Measurements from ENCODE around the gene NCKAP1. TPM values are rescaled to one million over a fixed set of nuclear protein-coding genes. Genes with fewer than 3 reads are reported as not detected.

Gene NCKAP1
- polyA plus RNA-seq, 1 of the 3 experiments (the other 2 are of a cell fraction), result 64.0 TPM

GRCh38 chr2:183078464-183079138 is 40.3 kb upstream of the NCKAP1 start, which contains the start of gene DUSP19 (continued):
- no peak for TF ChIP-seq EP300 (IDR thresholded peaks at IDR 0.05; ENCODE audit: borderline replicate concordance in 1 of 2, low read depth in 1 of 2, low read length in 1 of 2)
- no peak for TF ChIP-seq CHD2 (IDR thresholded peaks at IDR 0.05; ENCODE audit: low read length, partially characterized antibody)
- TF ChIP-seq REST (IDR thresholded peaks at IDR 0.05; ENCODE audit: low read depth, low read length), result no peak
- TF ChIP-seq JUND (IDR thresholded peaks at IDR 0.05), result no peak
- TF ChIP-seq GABPA (IDR thresholded peaks at IDR 0.05; ENCODE audit: low read depth), result peak; percentile 45
- no peak for TF ChIP-seq TEAD4 (IDR thresholded peaks at IDR 0.05; ENCODE audit: borderline replicate concordance, insufficient read depth)
- TF ChIP-seq IRF3 (IDR thresholded peaks at IDR 0.05; ENCODE audit: low read depth, low read length), result peak; percentile 38; the same call in 1 of the 2 replicates
- no peak for TF ChIP-seq GATA2 (CRISPR knock-in tag; IDR thresholded peaks at IDR 0.05)
- no peak for TF ChIP-seq SMC3 (IDR thresholded peaks at IDR 0.05; ENCODE audit: low read depth, low read length)
- TF ChIP-seq MEF2A (IDR thresholded peaks at IDR 0.05; ENCODE audit: borderline replicate concordance, low read depth), result no peak
- TF ChIP-seq USF1 (IDR thresholded peaks at IDR 0.05; ENCODE audit: borderline replicate concordance, low read depth), result no peak
- no peak for TF ChIP-seq RXRA (IDR thresholded peaks at IDR 0.05; ENCODE audit: borderline replicate concordance, low read depth)
- TF ChIP-seq YY1 (IDR thresholded peaks at IDR 0.05; ENCODE audit: low read depth), result no peak

- no peaks in the 10 kb centered on the region for H3K9me3 ChIP-seq
- H4K20me1 ChIP-seq (ENCODE audit: insufficient read depth), result no peaks in the 10 kb centered on the region
- H3K36me3 ChIP-seq (replicated peaks in 1 of 2; ENCODE audit: control insufficient read depth in 1 of 2, insufficient read depth in 2 of 2, low read length in 1 of 2), result no peaks in the 10 kb centered on the region
- no peaks in the 10 kb centered on the region for H3K9me2 ChIP-seq
- no peaks in the 10 kb centered on the region for H3K27me3 ChIP-seq (ENCODE audit: insufficient read depth)
- H3K4me3 ChIP-seq (ENCODE audit: low read depth in 2 of 2, low read length in 1 of 2), result peak overlapping the region; percentile 69 to 82
- H3K79me2 ChIP-seq (ENCODE audit: insufficient read depth), result no peaks in the 10 kb centered on the region; the same call in 1 of the 2 replicates
- H2AFZ ChIP-seq (ENCODE audit: low read depth), result peak overlapping the region; percentile 98
- H3K9ac ChIP-seq, result peak overlapping the region; percentile 72; the same call in 1 of the 2 replicates
- H3F3A ChIP-seq (replicated peaks; ENCODE audit: insufficient read depth), result peaks cover 4% of the 10 kb centered on the region
- peak; percentile 76 for DNase-seq
- ChIA-PET POLR2A (interaction anchor here (1.5 kb wide), 1 partner anchor 46 kb away, joined by 13 read pairs; the partner anchor contains the start of gene NUP35), CTCF (no interaction called here)
- peak overlapping the region; percentile 81 for H3K4me2 ChIP-seq
- H3K4me1 ChIP-seq (ENCODE audit: control insufficient read depth in 1 of 2, insufficient read depth in 2 of 2, low read depth in 1 of 2, low read length in 1 of 2), result peaks cover 0 to 2% of the 10 kb centered on the region in 2 experiments; a peak in 2 of 4 replicates
- 9% methylated on average over 8 of the region's 8 CpGs for WGBS (ENCODE audit: low lambda C conversion rate)
- H3K27ac ChIP-seq (ENCODE audit: low read depth in 2 of 2, low read length in 1 of 2), result peak overlapping the region; percentile 52 to 85; a peak in 3 of 4 replicates
- TF ChIP-seq ZBTB33 (IDR thresholded peaks at IDR 0.05; ENCODE audit: borderline replicate concordance, low read depth) (no peak), CHD2 (IDR thresholded peaks at IDR 0.05; ENCODE audit: low read length, partially characterized antibody) (no peak), TCF12 (IDR thresholded peaks at IDR 0.05) (no peak), RCOR1 (IDR thresholded peaks at IDR 0.05; ENCODE audit: low read length) (no peak), IRF3 (IDR thresholded peaks at IDR 0.05; ENCODE audit: low read depth, low read length) (no peak), REST (IDR thresholded peaks at IDR 0.05; ENCODE audit: low read depth, low read length) (no peak), EZH2phosphoT487 (IDR thresholded peaks at IDR 0.05; ENCODE audit: borderline replicate concordance, low read depth) (no peak)
Measured at GRCh38 chr2:183078163-183078463, 39.9 kb upstream of the NCKAP1 start.

All from SK-N-SH (cell line).